HL-60 (cell line): Measurements from ENCODE around the gene BATF3.

Experiments used
- DNase-seq, 2 experiments: peaks; one replicate each; pipeline ENCODE4 v3.0.0-alpha.2; 2010 to 2020; ENCODE audit warnings: low read depth in 1 of 2, low spot score in 1 of 2
- H3K27ac ChIP-seq: fragments of 250-450 bp; sonication (Bioruptor Pico); replicated peaks from 2 replicates; pipeline ENCODE4 v1.5.1; 2020; ENCODE audit warnings: mild to moderate bottlenecking, moderate library complexity
- H3K27me3 ChIP-seq: fragments of 250-450 bp; sonication (Bioruptor Pico); 2 replicates; pipeline ENCODE4 v1.5.1; 2021; ENCODE audit warnings: mild to moderate bottlenecking, moderate library complexity; ENCODE audit not compliant: insufficient read depth, poor library complexity, severe bottlenecking
- H3K4me3 ChIP-seq: replicated peaks from 2 replicates; pipeline ENCODE4 v1.5.1; 2011; ENCODE audit warnings: mild to moderate bottlenecking, control low read depth, low read length; ENCODE audit not compliant: insufficient read depth
- CTCF ChIP-seq: IDR thresholded peaks from one replicate; pipeline ENCODE4 v1.5.1; 2011; ENCODE audit warnings: low read length, control low read depth, inconsistent platforms; ENCODE audit not compliant: insufficient read depth
- GABPA ChIP-seq: IDR thresholded peaks from 2 replicates; pipeline ENCODE4 v1.6.1; 2012; ENCODE audit warnings: low read depth
- POLR2AphosphoS5 ChIP-seq: IDR thresholded peaks from 2 replicates; pipeline ENCODE4 v1.6.1; 2012; ENCODE audit warnings: low read depth
- REST ChIP-seq: IDR thresholded peaks from 2 replicates; pipeline ENCODE4 v1.6.1; 2012; ENCODE audit warnings: low read depth; ENCODE audit not compliant: insufficient replicate concordance
- SPI1 ChIP-seq: IDR thresholded peaks from 2 replicates; pipeline ENCODE4 v1.6.1; 2012; ENCODE audit warnings: low read depth, mild to moderate bottlenecking, borderline replicate concordance

BATF3 gene

GRCh38 chr1:212652609-212653008, 47.0 kb downstream of the BATF3 start:
- no peak for DNase-seq
- no peak overlapping the region for H3K27ac ChIP-seq
- no peaks in the 10 kb centered on the region for H3K27me3 ChIP-seq
- no peak for TF ChIP-seq CTCF
- no peak for TF ChIP-seq GABPA
- TF ChIP-seq SPI1 = no peak
- TF ChIP-seq REST = no peak
- no peak for TF ChIP-seq POLR2AphosphoS5
- H3K4me3 ChIP-seq = no peak overlapping the region

GRCh38 chr1:212651977-212652376, 47.7 kb downstream of the BATF3 start:
- DNase-seq = no peak
- H3K27ac ChIP-seq = no peak overlapping the region
- TF ChIP-seq POLR2AphosphoS5 (no peak), SPI1 (no peak), CTCF (no peak), REST (no peak), GABPA (no peak)
- H3K27me3 ChIP-seq = no peaks in the 10 kb centered on the region
- no peak overlapping the region for H3K4me3 ChIP-seq

GRCh38 chr1:212651521-212651920, 48.1 kb downstream of the BATF3 start:
- no peak for DNase-seq
- TF ChIP-seq POLR2AphosphoS5 (no peak), CTCF (no peak), REST (no peak)

More at GRCh38 chr1:212651521-212651920, 48.1 kb downstream of the BATF3 start:
- Histone ChIP-seq H3K27me3 (no peaks in the 10 kb centered on the region), H3K4me3 (no peak overlapping the region), H3K27ac (no peak overlapping the region)
